LNCAP (cell line): ENCODE measurements around the gene BTBD2.

Experiments used
- TF ChIP-seq, protein P1 (sequence below): fragments of 450-650 bp; IDR thresholded peaks from 2 replicates; pipeline ENCODE4 v1.5.1; 2017; ENCODE audit warnings: mild to moderate bottlenecking

BTBD2 gene

DNA sequence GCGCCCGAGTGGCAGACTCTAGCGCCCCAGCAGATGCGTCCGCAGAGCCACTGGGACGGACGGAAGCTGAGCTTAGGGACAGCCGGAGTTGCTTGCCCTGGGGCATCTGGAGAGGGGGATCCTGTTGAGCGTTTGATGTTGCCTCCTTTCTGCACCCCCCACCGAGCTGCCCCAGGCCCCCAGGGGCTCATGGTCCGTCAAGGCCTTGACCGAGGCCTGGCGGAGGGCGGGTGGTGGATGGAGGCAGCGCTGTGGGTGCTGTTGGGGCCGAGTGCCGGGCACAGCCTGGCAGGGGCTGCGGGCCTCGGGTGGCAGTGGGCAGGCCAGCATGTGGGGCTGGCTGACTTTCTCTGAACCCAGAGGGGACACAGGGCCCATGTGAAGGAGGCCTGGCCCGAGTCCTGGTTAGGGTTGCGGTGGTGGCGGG lies 71.8 kb downstream of the BTBD2 start:
- TF ChIP-seq, protein P1, sequence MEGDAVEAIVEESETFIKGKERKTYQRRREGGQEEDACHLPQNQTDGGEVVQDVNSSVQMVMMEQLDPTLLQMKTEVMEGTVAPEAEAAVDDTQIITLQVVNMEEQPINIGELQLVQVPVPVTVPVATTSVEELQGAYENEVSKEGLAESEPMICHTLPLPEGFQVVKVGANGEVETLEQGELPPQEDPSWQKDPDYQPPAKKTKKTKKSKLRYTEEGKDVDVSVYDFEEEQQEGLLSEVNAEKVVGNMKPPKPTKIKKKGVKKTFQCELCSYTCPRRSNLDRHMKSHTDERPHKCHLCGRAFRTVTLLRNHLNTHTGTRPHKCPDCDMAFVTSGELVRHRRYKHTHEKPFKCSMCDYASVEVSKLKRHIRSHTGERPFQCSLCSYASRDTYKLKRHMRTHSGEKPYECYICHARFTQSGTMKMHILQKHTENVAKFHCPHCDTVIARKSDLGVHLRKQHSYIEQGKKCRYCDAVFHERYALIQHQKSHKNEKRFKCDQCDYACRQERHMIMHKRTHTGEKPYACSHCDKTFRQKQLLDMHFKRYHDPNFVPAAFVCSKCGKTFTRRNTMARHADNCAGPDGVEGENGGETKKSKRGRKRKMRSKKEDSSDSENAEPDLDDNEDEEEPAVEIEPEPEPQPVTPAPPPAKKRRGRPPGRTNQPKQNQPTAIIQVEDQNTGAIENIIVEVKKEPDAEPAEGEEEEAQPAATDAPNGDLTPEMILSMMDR, result no peak

GRCh38 chr19:1942934-1943555 lies 72.5 kb downstream of the BTBD2 start:
- TF ChIP-seq, protein P1, result no peak

DNA sequence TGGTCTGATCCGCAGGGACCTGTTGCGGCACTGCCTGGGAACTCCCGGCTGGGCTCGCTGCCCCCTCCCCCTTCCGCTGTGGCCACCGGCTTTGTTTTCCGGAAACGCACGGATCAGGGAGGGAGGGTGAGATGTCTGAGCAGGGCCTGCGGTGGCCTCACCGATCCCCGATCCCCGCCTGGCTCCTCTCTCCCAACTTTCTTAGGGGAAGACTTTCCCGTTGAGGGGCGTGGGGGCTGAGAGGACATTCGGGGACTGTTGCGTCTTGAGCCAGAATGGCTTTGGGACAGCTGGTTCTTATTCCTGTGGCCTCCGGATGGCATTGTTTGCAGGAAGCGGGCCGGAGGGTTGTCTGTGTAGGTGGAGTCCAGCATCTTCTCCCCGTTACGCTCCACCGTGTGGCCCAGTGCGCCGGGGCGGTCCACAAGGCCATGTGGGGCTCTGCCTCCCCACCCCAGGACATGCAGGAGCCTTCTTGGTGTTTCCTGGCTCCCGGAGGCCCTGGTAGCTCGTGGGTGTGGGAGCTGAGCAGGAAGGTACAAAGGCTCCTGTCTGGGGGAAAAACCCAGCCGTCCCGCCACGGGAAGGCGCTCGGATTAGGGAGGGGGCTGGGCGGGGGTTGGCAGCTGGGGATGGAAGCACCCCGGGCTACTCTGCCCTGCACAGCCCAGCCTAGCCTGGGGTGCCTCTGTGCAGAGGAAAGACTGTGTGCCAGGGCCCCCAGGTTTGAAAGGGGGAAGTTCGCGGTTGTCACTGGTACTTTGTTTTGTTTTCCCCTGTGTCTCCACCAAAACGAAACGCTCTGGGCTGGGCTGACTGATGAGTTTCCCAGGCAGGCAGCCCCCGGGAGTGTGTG lies 73.2 kb downstream of the BTBD2 start:
- TF ChIP-seq, protein P1, result no peak

DNA sequence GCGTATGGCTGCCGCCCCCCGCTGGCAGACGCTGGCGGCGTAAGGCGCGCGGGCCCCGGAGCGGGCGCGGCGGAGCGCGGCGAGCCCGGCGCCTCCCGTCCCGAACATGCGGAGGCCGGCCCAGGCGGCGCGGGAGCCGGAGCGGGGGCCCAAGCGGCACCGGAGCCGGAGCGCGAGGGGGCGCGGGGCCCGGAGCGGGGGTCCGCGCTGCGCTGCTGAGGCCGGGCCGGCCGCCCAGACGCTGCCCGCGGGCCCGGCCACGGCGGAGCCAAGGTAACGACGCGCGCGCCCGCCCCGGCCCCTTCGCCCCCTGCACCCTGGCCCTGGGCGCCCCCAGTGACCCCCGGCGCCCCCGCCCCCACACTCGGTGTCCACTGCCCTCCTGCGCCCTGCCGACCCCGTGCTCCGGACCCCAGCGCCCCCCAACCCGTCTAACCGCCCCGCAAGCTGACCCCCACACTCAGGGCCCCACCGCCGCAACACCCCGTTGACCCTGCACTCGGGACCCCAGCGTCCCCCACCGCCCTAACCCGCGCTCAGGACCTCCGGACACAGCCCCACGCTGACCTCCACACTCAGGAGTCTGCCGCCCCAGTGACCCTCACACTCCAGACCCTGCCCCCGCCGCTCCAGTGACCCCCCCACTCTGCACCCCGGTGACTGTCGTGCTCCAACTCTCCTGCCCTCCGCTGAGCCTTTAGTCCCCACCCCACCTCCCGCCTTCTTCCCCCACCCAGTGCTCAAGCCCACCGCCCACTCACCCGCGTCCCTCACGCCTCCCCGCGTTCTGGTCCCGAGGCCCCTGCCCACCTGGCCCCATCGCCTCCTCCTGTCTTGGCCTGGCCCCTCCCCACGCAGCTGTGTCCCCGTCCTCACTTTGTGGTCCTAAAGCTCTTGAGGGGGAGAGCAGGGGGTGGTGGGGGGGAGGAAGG lies 74.1 kb downstream of the BTBD2 start, which contains the start of gene CSNK1G2:
TSS of gene CSNK1G2 (plus strand) at position 27 of the 932 bp plus-strand sequence. CDS start 28,601 bp downstream, outside the sequence.
- TF ChIP-seq, protein P1, result peak; percentile 34; the same call in 1 of the 2 replicates

DNA sequence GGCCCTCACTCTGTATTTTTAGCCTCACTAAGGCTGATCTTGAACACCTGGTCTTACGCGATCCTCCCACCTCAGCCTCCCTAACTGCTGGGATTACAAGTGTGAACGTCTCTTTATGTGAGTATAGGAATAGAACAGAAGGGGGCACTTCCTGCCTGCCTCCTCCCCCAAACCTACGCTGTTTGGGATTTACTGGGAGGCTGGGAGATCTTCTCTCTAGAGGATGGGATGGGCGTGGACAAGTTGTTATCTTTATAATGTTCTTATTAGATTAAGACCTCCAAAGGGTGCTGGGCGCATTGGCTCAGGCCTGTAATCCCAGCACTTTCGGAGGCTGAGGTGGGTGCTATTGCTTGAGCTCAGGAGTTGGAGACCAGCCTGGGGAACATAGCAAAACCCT lies 77.4 kb downstream of the BTBD2 start:
- TF ChIP-seq, protein P1, result no peak

DNA sequence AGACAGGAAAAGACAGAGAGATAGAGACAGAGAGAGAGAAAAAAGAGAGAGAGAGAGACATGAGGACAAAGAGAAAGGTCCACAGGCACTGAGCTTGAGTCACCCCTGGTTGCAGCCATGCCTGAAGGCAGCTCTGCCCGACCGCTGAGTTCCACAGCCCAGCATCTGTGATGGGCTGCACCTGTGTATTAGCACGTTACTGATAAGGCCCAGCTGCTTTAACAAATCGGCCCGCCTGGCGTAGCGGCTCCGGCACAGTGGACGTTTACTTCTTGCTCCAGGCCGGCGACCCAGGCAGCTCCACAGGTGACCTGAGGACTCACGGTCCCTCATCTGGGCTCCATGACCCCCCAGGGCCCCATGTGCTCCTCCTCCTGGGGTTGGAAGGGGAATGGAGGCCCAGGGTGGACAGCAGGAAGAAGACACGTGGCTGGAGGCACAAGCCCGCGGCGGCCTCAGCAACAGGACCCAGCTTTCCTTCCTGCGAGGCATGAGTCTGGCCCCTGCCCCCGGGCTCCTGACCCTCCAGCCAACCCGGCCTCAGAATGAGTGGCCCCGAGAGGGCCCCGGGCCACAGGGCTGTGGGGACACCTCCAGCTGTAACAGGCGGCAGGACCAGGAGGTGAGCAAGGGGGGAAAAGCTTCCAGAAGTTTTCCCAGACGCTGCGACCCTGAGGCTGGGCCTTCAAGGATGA lies 78.5 kb downstream of the BTBD2 start:
- TF ChIP-seq, protein P1, result no peak
